ENCODE results near the gene RSL24D1. TPM values are rescaled to one million over a fixed set of nuclear protein-coding genes. Genes with fewer than 3 reads are reported as not detected.
A peak's percentile ranks its signal among the peaks of the same experiment; 100 is the strongest.

Gene RSL24D1
- total and polyA plus RNA-seq, 2 of the 13 experiments (the other 11 are each of a cell fraction or from before 2014, with no cell fraction given): 58.8 to 100.0 TPM

DNA sequence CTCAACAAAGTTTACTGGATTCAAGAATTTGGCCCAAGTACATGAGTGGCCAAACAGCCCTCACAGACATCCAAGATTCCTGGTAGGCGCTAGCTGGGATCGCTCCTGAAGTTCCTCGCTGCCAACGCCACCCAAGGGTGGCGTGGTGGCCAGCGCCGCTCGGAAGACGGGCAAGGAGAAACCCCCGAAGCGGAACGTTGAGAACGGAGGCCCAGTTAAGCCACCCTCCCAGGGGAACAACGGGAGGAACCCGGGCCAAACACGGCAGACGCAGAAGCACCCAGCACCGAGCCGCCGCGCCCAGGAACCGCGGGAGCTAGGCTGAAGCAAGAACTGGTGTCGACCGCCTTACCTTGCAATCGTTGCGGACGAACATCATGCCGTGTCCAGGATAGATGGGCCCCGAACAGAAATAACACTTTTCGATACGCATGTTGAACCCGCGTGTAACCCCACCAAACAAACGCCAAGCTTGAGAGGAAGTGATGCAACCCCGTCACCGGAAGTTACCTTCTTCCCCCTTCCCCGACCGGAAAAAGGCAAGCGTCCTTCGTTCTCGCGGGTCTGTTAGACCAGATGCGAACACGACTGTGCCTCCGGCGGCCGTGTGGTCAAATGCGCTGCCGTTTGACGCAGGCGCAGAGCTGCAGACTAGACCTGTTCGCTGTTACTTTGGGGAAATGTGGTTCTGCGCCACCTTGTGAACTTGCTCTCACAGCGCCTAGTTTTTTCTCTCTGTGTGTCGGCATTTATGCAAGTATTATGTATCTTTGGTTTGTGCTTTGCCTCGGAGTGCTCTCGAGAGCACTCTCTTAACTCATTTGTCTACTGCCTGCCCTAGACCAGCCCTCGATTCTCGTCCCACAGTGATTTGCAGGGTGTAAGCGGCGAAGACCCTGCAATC, at the start of gene RSL24D1 (continued):
- TF ChIP-seq, protein P1, sequence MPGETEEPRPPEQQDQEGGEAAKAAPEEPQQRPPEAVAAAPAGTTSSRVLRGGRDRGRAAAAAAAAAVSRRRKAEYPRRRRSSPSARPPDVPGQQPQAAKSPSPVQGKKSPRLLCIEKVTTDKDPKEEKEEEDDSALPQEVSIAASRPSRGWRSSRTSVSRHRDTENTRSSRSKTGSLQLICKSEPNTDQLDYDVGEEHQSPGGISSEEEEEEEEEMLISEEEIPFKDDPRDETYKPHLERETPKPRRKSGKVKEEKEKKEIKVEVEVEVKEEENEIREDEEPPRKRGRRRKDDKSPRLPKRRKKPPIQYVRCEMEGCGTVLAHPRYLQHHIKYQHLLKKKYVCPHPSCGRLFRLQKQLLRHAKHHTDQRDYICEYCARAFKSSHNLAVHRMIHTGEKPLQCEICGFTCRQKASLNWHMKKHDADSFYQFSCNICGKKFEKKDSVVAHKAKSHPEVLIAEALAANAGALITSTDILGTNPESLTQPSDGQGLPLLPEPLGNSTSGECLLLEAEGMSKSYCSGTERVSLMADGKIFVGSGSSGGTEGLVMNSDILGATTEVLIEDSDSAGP (CRISPR knock-in tag; IDR thresholded peaks at IDR 0.05; ENCODE audit: borderline replicate concordance): peak; percentile 79; the same call in 1 of the 2 replicates
- TF ChIP-seq FOXK1 (CRISPR knock-in tag; IDR thresholded peaks at IDR 0.05; ENCODE audit: borderline replicate concordance, low read depth) (peak; percentile 89; the same call in 1 of the 2 replicates), MXD4 (CRISPR knock-in tag; IDR thresholded peaks at IDR 0.05) (peak; percentile 78), PHF5A (CRISPR knock-in tag; IDR thresholded peaks at IDR 0.05; ENCODE audit: low read depth, unreplicated experiment) (no peak), ZNF782 (CRISPR knock-in tag; IDR thresholded peaks at IDR 0.05; ENCODE audit: borderline replicate concordance) (peak; percentile 64; the same call in 1 of the 2 replicates), SAP130 (CRISPR knock-in tag; IDR thresholded peaks at IDR 0.05; ENCODE audit: low read depth) (peak; percentile 90), HNRNPLL (IDR thresholded peaks at IDR 0.05; ENCODE audit: low read depth, low read length, poor library complexity, severe bottlenecking) (peak; percentile 85), ZNF557 (CRISPR knock-in tag; IDR thresholded peaks at IDR 0.05) (no peak), SOX6 (IDR thresholded peaks at IDR 0.05) (no peak), SOX6 (CRISPR knock-in tag; IDR thresholded peaks at IDR 0.05) (0 out of 2 replicates have a peak, but pooled peaks have one; percentile 44), ZBTB1 (CRISPR knock-in tag; IDR thresholded peaks at IDR 0.05; ENCODE audit: borderline replicate concordance) (no peak), ZNF138 (CRISPR knock-in tag; IDR thresholded peaks at IDR 0.05; ENCODE audit: low read depth) (peak; percentile 73; the same call in 1 of the 2 replicates), KLF13 (CRISPR knock-in tag; IDR thresholded peaks at IDR 0.05) (no peak), TEAD2 (CRISPR knock-in tag; IDR thresholded peaks at IDR 0.05) (no peak), SMAD9 (CRISPR knock-in tag; IDR thresholded peaks at IDR 0.05) (no peak), SMAD1 (CRISPR knock-in tag; IDR thresholded peaks at IDR 0.05; ENCODE audit: borderline replicate concordance, low read depth) (peak; percentile 33; the same call in 1 of the 2 replicates), RBFOX2 (IDR thresholded peaks at IDR 0.05; ENCODE audit: low read depth, low read length) (peak; percentile 74), RARG (CRISPR knock-in tag; IDR thresholded peaks at IDR 0.05; ENCODE audit: low read depth) (no peak; the same call in 1 of the 2 replicates), NR1H2 (CRISPR knock-in tag; IDR thresholded peaks at IDR 0.05; ENCODE audit: borderline replicate concordance, low read depth) (no peak), HNRNPL (IDR thresholded peaks at IDR 0.05; ENCODE audit: low read depth, low read length) (peak; percentile 69; the same call in 1 of the 2 replicates)
- TF ChIP-seq, protein P2, sequence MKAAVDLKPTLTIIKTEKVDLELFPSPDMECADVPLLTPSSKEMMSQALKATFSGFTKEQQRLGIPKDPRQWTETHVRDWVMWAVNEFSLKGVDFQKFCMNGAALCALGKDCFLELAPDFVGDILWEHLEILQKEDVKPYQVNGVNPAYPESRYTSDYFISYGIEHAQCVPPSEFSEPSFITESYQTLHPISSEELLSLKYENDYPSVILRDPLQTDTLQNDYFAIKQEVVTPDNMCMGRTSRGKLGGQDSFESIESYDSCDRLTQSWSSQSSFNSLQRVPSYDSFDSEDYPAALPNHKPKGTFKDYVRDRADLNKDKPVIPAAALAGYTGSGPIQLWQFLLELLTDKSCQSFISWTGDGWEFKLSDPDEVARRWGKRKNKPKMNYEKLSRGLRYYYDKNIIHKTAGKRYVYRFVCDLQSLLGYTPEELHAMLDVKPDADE (CRISPR knock-in tag; IDR thresholded peaks at IDR 0.05): no peak
- TF ChIP-seq, protein P3, sequence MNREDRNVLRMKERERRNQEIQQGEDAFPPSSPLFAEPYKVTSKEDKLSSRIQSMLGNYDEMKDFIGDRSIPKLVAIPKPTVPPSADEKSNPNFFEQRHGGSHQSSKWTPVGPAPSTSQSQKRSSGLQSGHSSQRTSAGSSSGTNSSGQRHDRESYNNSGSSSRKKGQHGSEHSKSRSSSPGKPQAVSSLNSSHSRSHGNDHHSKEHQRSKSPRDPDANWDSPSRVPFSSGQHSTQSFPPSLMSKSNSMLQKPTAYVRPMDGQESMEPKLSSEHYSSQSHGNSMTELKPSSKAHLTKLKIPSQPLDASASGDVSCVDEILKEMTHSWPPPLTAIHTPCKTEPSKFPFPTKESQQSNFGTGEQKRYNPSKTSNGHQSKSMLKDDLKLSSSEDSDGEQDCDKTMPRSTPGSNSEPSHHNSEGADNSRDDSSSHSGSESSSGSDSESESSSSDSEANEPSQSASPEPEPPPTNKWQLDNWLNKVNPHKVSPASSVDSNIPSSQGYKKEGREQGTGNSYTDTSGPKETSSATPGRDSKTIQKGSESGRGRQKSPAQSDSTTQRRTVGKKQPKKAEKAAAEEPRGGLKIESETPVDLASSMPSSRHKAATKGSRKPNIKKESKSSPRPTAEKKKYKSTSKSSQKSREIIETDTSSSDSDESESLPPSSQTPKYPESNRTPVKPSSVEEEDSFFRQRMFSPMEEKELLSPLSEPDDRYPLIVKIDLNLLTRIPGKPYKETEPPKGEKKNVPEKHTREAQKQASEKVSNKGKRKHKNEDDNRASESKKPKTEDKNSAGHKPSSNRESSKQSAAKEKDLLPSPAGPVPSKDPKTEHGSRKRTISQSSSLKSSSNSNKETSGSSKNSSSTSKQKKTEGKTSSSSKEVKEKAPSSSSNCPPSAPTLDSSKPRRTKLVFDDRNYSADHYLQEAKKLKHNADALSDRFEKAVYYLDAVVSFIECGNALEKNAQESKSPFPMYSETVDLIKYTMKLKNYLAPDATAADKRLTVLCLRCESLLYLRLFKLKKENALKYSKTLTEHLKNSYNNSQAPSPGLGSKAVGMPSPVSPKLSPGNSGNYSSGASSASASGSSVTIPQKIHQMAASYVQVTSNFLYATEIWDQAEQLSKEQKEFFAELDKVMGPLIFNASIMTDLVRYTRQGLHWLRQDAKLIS (CRISPR knock-in tag; IDR thresholded peaks at IDR 0.05): 0 out of 2 replicates have a peak, but pooled peaks have one; percentile 30

Data from HepG2 (cell line).